ENCODE data around the gene PCBP3.
"Not testable (repeated sequence)": the region's sequence is repeated elsewhere in the genome, so short reads cannot be mapped to it uniquely, and the experiment has no call there.

The PCBP3 gene

DNA sequence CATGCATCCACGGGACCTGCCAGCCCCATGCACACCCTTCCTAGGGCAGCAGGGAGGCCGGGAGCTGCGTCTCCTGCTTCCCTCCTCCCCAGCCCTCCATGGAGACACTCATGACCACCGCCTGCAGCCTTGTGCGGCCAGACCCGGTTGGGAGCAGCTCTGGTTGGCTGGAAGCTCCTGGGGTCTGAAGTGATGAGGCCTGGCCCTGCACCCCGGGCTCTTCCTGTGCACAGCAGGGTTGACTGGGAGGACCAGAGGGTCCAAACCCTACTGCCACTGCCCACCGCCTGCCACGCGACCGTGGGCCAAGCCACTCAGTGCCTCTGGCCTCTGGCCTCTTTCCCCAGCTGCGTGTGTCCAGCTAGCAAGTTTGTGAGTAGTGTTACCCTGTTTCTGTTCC lies 226.9 kb downstream of the PCBP3 start:
- DNase-seq (ENCODE audit: low read depth in 1 of 2, low spot score in 1 of 2): no peak

DNA sequence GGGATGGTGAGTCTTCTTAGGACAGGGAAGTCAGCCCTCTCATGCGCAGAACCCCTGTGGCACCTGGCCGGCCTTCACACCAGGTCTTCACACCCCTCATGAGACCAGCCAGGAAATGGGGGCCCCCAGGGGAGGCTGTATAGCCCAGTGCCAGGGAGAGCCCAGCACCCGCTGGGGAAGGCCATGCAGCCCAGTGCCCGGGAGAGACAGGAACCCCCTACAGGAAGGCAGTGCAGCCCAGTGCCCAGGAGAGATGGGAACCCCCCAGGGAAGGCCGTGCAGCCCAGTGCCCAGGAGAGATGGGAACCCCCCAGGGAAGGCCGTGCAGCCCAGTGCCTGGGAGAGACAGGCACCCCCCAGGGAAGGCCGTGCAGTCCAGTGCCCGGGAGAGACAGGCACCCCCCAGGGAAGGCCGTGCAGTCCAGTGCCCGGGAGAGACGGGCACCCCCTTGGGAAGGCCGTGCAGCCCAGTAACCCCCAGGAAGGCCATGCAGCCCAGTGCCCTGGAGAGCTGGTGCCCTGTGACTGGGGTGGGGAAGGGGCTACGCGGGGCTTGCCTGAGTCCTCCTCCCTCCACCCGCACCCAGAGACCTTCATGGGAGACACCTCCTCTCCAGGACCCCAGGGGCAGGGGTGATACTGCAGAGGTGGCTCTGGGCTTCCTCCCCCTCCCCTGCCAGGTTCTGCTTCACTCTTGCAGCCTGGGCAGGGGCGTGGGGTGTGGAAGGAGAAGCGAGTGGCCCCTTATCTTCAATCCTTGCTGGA lies 227.5 kb downstream of the PCBP3 start:
- DNase-seq (ENCODE audit: low read depth in 1 of 2, low spot score in 1 of 2): no peak

DNA sequence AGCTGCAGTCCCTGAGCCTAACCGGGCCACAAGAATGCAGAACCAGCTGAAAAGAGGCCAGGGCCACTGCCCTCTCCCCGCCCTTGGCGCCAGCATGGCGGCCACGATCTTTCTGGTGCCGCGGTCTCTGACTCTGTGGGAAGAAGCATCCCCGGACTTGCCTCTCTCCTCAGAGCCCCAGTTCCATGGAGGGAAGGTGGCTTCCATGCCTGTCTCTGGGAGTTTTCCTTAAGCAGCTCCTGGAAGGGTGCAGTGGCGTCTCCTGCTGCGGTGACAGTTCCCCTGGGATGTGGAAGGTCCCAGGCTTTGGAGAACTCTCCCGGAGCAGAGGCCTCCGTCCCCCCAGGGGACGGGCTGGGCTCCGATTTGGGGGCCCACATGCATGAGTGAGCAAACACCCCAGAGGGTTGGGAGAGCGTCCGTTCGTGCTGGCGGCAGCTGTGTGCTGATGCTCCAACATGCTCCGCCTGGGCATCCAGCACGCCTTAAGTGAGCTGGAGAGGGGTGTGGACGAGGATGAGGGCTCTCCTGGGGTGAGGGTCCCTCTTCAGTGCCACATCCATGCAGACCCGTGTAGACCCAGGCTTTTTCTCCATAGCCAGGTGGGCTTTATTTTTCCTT lies 228.2 kb downstream of the PCBP3 start:
- DNase-seq (ENCODE audit: low read depth in 1 of 2, low spot score in 1 of 2): no peak

DNA sequence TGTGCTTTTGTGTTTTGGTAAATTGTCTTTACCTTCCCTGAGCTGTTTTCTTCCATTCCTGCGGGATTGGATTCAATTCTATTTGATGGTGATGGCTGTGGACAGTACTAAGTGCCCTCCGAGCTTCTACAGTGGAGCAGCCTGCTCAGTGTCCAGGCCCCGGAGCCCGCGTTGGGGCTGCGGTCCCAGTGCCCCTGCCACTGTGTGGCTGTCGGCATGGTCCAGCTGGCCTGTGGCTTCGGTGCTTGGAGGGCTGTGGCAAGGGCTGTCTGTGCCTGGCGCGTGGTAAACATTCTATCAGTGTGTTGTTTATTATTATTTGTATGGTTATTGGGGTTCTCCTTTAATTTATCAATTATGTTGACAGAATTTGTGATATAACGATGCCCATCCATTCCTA lies 228.9 kb downstream of the PCBP3 start:
- no peak for DNase-seq (ENCODE audit: low read depth in 1 of 2, low spot score in 1 of 2)

DNA sequence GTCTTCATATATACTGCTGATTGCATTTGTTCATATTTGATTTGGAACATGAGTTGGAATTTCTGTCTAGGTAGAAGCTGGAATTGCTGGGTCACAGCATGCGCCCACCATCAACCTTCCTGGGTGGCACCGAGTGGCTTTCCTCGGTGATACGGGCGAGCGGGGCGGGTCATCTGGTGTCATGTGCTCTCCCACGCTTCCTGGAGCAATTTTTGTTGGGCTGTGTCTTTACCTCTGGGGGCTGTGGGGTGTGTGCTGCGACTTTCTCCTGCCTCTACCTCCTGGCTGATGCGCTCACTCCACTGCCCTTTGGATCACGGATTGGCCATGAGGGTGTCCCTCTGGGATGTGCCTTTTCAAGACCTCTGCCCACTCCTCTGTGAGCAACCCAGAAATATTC lies 229.4 kb downstream of the PCBP3 start:
- no peak for DNase-seq (ENCODE audit: low read depth in 1 of 2, low spot score in 1 of 2)

DNA sequence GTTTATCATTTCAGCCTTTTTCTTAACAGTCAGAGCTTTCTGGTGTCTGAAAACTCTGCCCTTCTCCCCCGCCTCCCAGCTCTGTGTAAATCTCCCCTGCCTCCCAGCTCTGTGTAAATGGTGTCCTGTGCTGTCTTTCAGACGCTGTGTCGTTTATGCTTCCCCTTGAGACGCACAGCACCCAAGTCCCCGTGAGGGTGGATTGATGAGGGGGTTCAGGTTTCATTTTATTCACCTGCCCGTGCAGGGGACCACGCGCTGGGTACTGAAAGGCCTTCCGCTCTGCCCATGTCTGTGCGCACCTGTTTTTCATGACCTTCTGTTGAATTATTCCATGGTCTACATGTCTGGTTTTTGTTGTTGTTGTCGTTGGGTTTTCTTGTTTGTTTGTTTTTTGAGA lies 229.9 kb downstream of the PCBP3 start:
- DNase-seq (ENCODE audit: low read depth in 1 of 2, low spot score in 1 of 2): no peak

DNA sequence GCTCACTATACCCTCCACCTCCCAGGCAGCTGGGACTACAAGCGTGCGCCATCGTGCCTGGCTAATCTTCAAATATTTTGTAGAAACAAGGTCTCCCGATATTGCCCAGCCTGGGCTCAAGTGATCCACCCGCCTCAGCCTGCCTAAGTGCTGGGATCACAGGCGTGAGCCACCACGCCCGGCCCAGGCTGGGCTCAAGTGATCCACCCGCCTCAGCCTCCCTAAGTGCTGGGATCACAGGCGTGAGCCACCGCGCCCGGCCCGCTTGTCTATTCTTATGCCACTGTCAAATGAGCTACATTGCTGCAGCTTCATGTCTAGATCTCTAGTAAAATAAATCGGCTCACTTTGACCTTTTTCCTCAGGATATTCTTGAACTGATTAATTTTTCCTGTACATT lies 230.3 kb downstream of the PCBP3 start:
- no peak for DNase-seq (ENCODE audit: low read depth in 1 of 2, low spot score in 1 of 2)

DNA sequence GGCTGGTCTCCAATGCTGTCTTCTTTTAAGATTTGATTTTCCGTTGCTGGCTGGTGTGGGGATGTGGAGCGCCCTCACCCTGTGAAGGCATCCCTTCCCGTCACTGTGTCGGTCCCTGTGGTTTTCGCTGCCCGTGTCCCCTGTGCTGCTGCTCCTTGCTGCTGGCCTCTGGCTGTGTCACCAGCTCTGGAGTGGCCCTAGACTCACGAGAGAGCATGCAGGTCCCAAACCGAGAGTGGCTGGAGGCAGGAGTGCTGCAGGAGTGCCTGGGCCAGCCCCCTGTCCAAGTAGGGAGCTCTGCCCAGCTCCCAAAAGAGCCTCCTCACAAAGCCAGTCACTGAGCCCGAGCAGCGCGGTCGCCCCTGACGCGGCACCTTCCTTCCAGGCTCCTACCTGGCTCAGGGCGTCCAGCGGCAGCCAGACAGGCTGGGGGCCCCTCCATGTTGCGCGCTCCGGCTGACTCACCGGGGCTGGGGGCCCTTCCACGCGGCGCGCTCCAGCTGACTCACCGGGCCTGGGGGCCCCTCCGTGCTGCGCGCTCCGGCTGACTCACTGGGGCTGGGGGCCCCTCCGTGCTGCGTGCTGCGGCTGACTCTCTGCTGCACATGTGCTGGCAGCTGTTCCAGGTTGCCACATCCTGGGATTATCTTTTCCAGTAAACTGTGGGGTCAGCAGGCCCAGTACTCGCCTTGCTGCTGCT lies 231.3 kb downstream of the PCBP3 start:
- no peak for DNase-seq (ENCODE audit: low read depth in 1 of 2, low spot score in 1 of 2)

DNA sequence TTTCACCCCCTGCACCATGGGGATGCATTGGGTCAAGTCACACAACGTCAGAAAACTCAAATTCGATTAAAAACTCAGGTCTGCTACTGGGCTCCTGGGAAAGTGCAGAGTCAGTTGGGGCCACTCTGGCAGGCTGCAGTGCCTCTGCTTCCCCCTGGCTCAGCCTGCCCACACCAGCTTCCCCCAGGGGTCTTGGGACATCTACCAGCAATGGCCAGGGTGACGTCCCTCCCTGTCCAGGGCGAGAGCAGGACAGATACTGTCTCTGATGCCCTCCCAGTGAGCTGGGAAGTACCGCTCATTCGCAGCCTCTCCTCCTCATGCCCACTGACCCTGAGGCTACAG lies 231.9 kb downstream of the PCBP3 start:
- DNase-seq (ENCODE audit: low read depth in 1 of 2, low spot score in 1 of 2): no peak

DNA sequence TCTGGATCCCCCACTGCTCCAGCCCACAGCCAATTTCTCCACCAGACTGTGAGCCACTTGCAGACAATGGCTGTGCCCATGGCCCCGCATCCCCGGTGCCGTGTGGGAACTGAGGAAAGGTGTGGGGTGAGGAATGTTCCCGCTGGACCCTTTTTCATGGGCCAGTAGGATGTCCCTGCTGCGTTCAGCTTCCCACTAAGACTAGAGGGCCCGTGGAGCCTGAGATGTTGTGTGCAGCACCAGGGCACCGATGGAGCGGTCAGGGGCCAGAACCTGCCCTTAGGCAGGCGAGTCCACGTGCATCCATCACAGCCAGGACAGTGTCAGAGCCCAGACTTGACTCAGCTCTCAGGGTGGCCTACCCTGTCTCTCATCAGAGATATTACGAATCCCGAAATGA lies 232.4 kb downstream of the PCBP3 start:
- no peak for DNase-seq (ENCODE audit: low read depth in 1 of 2, low spot score in 1 of 2)

DNA sequence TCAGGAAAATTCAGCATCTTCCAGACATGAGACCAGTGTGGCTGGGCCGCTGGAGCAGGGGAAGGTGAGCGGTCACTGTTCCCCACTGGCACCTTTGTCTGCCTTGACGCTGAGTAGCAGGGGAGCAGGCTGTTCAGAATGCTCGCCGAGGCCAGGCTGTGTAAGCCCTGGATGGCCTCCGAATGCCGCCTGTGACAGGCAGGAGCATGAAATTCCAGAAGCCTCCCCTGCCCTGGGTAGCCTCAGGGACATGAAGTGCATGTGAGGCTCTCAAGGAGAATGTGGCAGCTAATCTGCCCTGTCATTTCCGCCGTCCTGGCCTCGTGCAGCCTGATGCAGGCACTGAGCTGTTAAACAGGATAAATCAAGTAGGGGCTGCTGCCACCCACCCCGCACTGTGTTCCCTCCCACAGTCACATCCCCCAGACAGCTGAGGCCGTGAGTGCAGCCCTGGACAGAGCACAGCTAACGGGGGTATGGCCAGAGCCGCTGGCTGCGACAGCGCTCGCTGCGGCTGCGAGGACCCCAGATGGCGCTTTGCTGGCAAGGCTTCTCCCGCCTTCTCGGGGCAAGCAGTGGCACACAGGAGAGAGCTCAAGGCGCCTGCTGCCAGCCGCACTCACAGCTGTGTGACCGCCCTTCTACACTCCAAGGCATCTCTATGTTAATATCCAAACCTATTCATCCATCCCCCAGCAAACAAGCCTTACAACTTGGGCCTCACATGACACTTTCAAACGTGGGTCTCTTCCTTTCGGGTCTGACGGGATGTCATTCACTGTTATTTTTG lies 233.1 kb downstream of the PCBP3 start:
- DNase-seq (ENCODE audit: low read depth in 1 of 2, low spot score in 1 of 2): no peak

DNA sequence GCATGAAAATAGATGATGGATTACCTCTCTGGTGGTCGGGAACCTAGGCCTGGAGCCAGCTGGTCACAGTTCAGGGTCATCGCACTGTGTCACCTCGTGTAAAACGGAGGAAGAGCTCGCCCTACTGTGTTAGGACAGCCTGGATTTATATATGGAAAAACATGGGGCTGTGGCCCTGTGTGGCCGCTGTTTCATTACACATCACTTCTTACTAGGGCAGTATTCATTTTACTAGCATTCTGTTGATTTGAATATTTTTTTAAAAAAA lies 233.6 kb downstream of the PCBP3 start:
- no peak for DNase-seq (ENCODE audit: low read depth in 1 of 2, low spot score in 1 of 2)

DNA sequence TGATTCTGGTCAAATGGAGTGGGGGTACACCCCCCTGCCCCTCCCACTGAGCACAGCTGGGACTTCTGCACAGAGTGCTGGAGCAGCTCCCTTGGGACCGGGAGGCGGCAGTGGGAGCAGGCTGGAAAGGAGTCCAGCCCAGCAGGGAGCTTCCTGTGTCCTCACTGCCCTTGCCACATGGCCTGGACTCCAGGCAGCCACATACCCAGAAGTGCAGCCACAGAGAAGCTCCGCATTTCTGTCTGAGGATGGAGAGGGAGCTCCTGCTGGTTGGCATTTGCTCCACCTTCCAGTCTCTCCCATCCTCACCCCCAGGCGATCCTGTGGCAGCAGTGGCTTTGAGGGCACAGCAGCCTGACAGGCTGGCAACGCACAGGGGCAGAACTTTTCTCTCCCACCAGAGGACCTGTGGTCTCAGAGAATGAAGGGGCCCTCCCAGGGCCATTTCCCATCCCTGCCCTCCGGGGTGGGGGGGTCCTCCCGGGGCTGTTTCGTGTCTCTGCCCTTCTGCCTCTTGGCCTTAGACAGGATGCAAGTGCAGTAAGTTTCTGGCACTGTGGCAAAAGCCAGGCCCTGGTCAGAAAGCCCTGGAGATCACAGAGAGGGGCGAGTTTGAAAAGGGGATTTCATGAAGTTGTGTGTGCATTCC lies 234.4 kb downstream of the PCBP3 start:
- no peak for DNase-seq (ENCODE audit: low read depth in 1 of 2, low spot score in 1 of 2)

DNA sequence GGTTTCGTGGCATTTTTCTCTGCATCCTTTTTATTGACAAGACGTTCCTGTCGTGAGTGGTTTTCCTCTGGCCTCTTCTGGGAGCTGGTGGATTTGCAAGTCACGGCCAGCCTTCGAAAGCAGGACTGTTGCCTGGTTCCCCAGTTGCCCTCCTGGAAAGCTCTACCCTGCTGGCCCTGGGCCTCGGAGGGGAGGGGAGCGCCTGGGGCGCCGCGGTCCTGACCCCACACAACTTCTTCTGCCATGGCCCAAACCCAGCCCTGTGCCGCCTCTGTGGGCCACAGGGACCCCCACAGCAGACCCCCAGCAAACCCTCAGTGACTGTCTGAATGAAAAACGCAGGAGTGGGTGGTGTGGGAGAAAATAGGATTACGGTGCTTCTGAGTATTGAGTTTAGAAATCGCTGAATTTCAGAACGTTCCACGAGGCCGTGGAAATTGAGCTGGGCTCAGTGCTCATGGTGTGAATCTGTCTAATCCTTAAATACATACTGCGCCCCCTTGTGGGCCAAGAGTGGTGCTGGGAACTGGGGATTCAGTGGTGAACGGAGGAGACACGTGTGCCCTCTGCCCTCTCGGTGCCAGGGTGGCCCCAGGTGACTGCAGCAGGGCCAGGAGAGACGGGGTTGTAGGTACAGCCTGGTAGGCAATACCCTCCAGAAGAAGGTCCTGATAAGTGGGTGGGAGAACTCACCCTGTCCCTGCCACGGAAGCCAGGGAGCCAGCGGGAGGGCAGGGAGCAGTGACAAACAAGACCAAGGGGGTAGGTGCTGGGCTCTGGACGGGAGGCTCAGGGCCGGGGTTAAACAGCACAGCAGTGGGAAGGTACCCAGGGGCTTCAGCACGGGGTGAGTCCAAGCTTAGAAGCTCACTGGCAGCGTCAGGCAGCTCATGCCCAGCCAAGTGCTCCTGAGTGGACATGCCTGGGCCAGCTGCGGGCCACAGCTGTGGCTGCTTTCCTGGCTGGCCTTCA lies 236.9 kb downstream of the PCBP3 start:
- DNase-seq (ENCODE audit: low read depth in 1 of 2, low spot score in 1 of 2): peak; percentile 34 to 73

DNA sequence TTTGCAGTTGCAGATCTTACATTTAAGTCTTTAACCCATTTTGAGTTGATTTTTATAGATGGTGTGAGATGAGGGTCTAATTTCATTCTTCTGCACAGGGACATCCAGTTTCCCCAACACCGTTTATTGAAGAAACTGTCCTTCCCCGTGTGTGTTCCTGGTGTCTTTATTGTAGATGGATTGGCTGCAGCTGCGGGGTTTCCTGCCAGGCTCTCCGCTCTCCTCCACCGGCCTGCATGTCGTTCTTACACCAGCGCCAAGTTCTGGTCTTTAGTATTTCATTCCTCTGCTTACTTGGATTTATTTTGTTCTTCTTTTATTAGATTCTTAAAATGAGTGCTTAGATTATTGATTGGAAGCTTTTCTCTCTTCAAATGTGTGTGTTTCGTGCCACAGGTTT lies 239.1 kb downstream of the PCBP3 start:
- no peak for DNase-seq (ENCODE audit: low read depth in 1 of 2, low spot score in 1 of 2)

DNA sequence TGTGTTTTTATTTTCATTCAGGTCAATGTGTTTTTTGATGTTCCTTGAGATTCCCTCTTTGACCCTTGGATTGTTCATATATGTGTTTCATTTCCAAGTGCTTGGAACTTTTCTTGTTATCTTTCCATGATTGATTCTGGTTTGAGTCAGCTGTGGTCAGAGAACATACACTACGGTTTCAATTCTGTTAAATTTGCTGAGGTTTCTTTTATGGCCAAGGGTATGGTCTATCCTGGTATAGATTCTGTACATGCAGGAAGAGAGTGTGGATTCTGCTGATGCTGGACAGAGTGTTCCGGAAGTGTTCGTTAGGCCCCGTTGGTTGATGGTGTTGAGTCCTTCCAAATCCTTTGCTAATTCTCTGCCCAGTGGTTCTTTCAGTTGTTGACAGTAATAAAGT lies 239.6 kb downstream of the PCBP3 start:
- DNase-seq (ENCODE audit: low read depth in 1 of 2, low spot score in 1 of 2): no peak

DNA sequence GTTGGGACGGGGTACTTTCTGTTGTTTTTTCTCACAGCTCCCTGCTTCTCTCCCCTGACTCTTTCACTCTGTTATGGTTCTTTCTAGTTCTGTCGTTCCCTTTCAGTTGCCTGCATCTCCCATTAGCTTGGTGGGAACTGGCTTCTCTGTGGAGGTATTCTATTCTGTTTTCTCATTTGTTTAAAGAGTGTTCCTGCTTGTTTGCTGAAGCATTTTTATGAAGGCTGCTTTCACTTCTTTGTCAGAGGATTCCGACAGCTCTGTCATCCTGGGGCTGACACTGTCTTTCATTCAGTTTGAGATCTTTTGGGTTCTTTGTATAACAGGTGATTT lies 242.0 kb downstream of the PCBP3 start:
- no peak for DNase-seq (ENCODE audit: low read depth in 1 of 2, low spot score in 1 of 2)

DNA sequence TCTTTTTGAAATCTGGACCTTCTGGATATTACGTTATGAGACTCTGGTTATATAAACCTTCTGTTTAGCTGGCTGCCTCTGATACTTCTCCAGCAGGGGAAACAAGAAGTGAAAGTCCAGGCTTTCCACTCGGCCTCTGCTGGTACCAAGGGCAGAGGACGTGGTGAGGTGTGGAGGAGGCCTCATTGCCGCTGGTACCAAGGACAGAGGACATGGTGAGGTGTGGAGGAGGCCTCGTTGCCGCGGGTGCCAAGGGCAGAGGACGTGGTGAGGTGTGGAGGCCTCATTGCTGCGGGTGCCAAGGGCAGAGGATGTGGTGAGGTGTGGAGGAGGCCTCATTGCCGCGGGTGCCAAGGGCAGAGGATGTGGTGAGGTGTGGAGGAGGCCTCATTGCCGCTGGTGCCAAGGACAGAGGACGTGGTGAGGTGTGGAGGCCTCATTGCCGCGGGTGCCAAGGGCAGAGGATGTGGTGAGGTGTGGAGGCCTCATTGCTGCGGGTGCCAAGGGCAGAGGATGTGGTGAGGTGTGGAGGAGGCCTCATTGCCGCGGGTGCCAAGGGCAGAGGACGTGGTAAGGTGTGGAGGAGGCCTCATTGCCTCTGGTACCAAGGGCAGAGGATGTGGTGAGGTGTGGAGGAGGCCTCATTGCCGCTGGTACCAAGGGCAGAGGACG lies 242.5 kb downstream of the PCBP3 start:
- not testable (repeated sequence) for DNase-seq (ENCODE audit: low read depth in 1 of 2, low spot score in 1 of 2)

DNA sequence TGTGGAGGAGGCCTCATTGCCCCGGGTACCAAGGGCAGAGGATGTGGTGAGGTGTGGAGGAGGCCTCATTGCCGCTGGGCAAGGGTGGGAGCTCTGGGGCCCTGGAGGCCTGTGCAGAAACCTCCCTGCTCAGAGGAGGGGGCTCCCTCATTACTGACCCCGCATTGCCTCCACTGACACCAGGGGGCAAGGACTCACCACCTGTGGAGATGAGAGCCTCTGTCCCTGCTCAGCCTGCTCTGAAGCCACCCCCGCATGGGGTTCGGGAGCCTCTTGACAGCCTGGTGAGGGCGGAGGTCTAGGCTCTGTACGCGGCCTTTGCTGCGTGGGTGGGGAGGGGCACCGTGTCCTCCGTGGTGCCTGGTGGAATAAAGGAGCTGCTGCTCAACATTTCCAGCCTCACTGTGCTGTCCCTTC lies 243.1 kb downstream of the PCBP3 start:
- no peak for DNase-seq (ENCODE audit: low read depth in 1 of 2, low spot score in 1 of 2)

DNA sequence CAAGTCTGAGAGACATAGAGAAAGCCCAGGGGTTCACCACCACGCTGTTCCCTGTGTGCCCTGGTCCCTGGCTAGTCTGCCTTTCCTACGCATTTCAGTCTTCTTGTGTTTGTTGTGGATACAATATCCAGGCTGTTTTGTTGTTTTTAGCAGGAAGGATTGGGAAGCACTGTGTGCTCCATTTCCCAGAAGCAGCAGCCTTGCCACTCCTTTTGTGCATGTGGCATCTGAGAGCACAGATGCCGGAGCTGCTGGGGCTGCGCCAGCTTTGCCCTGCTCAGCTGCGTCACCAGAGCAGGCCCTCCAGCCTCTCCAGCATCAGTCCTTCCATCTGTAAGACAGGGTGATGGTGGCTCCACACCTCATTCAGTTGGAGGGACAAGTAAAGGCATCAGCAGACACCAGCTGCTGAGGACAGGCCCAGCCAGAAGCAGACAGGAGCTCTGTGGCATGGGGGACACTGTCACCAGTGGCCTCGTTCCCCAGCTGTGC lies 243.6 kb downstream of the PCBP3 start:
- no peak for DNase-seq (ENCODE audit: low read depth in 1 of 2, low spot score in 1 of 2)
